Prostate gland (tissue), 2 donors: ENCODE data around the gene TMEM43.

Source experiments
- POLR2A ChIP-seq: fragments of 450-650 bp; IDR thresholded peaks from one replicate; pipeline ENCODE4 v1.6.1; 2016; ENCODE audit warnings: antibody characterized with exemption, mild to moderate bottlenecking
- POLR2AphosphoS5 ChIP-seq: sonication (generic); formaldehyde crosslinking; IDR thresholded peaks from one replicate; pipeline ENCODE4 v1.6.1; 2017; ENCODE audit warnings: antibody characterized with exemption
- TF ChIP-seq, protein P1 (sequence below), 4 experiments: fragments of 200-600 bp in 2 of 4; fragments of 450-650 bp in 2 of 4; sonication (generic) in 2 of 4; IDR thresholded peaks; 1 replicate in 3 of 4; 2 replicates in 1 of 4; pipeline ENCODE4 v1.5.1; 2016 to 2019; ENCODE audit warnings: antibody characterized with exemption in 4 of 4, mild to moderate bottlenecking in 2 of 4, moderate library complexity in 2 of 4

GRCh38 chr3:14126017-14126886 is 1.4 kb downstream of the TMEM43 start:
- TF ChIP-seq, protein P1, sequence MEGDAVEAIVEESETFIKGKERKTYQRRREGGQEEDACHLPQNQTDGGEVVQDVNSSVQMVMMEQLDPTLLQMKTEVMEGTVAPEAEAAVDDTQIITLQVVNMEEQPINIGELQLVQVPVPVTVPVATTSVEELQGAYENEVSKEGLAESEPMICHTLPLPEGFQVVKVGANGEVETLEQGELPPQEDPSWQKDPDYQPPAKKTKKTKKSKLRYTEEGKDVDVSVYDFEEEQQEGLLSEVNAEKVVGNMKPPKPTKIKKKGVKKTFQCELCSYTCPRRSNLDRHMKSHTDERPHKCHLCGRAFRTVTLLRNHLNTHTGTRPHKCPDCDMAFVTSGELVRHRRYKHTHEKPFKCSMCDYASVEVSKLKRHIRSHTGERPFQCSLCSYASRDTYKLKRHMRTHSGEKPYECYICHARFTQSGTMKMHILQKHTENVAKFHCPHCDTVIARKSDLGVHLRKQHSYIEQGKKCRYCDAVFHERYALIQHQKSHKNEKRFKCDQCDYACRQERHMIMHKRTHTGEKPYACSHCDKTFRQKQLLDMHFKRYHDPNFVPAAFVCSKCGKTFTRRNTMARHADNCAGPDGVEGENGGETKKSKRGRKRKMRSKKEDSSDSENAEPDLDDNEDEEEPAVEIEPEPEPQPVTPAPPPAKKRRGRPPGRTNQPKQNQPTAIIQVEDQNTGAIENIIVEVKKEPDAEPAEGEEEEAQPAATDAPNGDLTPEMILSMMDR (IDR thresholded peaks at IDR 0.05): no peak
- TF ChIP-seq POLR2A (no peak), POLR2AphosphoS5 (peak; percentile 0)
